Measurements from ENCODE around the gene KLF12. TPM values are rescaled to one million over a fixed set of nuclear protein-coding genes. Genes with fewer than 3 reads are reported as not detected.

KLF12 gene
- total RNA-seq, 1 experiment from 2014 or later = 9.7 TPM

DNA sequence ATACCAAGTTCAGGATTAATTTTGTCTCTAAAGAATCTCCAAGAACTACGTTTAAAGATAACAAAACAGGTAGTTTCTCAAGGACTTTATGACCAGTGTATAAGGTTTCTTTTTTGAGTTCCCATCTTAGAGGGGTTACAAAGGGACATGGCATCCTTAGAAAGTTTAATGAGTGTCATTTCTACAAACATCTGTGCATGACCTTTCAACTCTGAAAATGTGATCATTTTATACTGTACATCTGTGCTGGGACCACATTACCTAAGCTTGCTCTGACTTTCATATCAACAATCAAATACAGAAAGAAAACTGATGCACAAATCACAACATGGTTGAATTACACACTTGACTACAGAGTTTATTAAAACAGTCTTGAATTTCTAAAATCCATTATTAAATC is 37.1 kb downstream of the KLF12 start:
- no peak overlapping the region for H3K18ac ChIP-seq (ENCODE audit: insufficient read length, low read depth, low read length)
- no peak overlapping the region for H2BK5ac ChIP-seq (ENCODE audit: insufficient read length, low read length)
- H3K27me3 Mint-ChIP-seq (ENCODE audit: low read depth) = no peaks in the 10 kb centered on the region
- H3K4ac ChIP-seq (ENCODE audit: low read depth, low read length) = no peak overlapping the region
- no peaks in the 10 kb centered on the region for H3K27me3 ChIP-seq (ENCODE audit: insufficient read depth, low read length)
- peaks cover 10 to 15% of the 10 kb centered on the region in 2 experiments for H3K9me3 Mint-ChIP-seq
- no peak overlapping the region for H3T11ph ChIP-seq (ENCODE audit: low read length)
- no peak overlapping the region for H2AK5ac ChIP-seq (ENCODE audit: insufficient read length, low read length)
- H3K9ac ChIP-seq (ENCODE audit: extremely low read depth, insufficient read length, low read length) = no peak overlapping the region
- no peak overlapping the region for H3K27ac Mint-ChIP-seq
- peaks cover 9 to 13% (median 11%) of the 10 kb centered on the region in 3 experiments for H3K36me3 Mint-ChIP-seq (ENCODE audit: insufficient read depth in 1 of 3, low read depth in 3 of 3)
- no peak overlapping the region for H2BK15ac ChIP-seq (ENCODE audit: low read depth, low read length)
- no peaks in the 10 kb centered on the region for H3K4me1 Mint-ChIP-seq
- H2BK20ac ChIP-seq (ENCODE audit: low read depth, low read length, poor library complexity, severe bottlenecking) = no peak overlapping the region
- no peak overlapping the region for H2BK120ac ChIP-seq (ENCODE audit: low read depth, low read length, poor library complexity, severe bottlenecking)
- no peak overlapping the region for H4K91ac ChIP-seq (ENCODE audit: insufficient read length, low read depth, low read length)
- no peak overlapping the region for H3K23ac ChIP-seq (ENCODE audit: insufficient read length, low read depth, low read length)
- TF ChIP-seq, protein P1, sequence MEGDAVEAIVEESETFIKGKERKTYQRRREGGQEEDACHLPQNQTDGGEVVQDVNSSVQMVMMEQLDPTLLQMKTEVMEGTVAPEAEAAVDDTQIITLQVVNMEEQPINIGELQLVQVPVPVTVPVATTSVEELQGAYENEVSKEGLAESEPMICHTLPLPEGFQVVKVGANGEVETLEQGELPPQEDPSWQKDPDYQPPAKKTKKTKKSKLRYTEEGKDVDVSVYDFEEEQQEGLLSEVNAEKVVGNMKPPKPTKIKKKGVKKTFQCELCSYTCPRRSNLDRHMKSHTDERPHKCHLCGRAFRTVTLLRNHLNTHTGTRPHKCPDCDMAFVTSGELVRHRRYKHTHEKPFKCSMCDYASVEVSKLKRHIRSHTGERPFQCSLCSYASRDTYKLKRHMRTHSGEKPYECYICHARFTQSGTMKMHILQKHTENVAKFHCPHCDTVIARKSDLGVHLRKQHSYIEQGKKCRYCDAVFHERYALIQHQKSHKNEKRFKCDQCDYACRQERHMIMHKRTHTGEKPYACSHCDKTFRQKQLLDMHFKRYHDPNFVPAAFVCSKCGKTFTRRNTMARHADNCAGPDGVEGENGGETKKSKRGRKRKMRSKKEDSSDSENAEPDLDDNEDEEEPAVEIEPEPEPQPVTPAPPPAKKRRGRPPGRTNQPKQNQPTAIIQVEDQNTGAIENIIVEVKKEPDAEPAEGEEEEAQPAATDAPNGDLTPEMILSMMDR (conservative IDR thresholded peaks at IDR 0.05) = no peak
- no peak overlapping the region for H3K14ac ChIP-seq (ENCODE audit: insufficient read depth, low read length)
- H3K23me2 ChIP-seq (ENCODE audit: insufficient read length, low read depth, low read length, poor library complexity, severe bottlenecking) = no peaks in the 10 kb centered on the region
- H4K5ac ChIP-seq (ENCODE audit: insufficient read length, low read depth, low read length) = no peak overlapping the region
- no peaks in the 10 kb centered on the region for H4K20me1 ChIP-seq (ENCODE audit: control insufficient read depth, insufficient read depth, insufficient read length)
- no CpG with 5 or more reads among the region's 1 CpG for WGBS (ENCODE audit: extremely low coverage, insufficient read length, low lambda C conversion rate)
- H3K9me3 ChIP-seq (ENCODE audit: control insufficient read depth, low read depth, low read length) = no peaks in the 10 kb centered on the region
- DNase-seq = no peak
- H3K4me2 ChIP-seq (ENCODE audit: insufficient read depth, insufficient read length, low read length) = no peak overlapping the region
- H3K4me1 ChIP-seq (ENCODE audit: insufficient read depth, low read length) = no peaks in the 10 kb centered on the region
- no peak overlapping the region for H2BK12ac ChIP-seq (ENCODE audit: insufficient read length, low read depth, low read length)
- H3K4me3 Mint-ChIP-seq = no peak overlapping the region
- no peak overlapping the region for H2AFZ ChIP-seq (ENCODE audit: low read length)
- no peaks in the 10 kb centered on the region for H3K79me1 ChIP-seq (ENCODE audit: insufficient read depth, low read depth, low read length, poor library complexity, severe bottlenecking)
- no peaks in the 10 kb centered on the region; the same call in 1 of the 2 replicates for H3K79me2 ChIP-seq (ENCODE audit: insufficient read depth, low read length)
- H3K56ac ChIP-seq (ENCODE audit: insufficient read length, low read depth, low read length) = no peak overlapping the region
- H3K27ac ChIP-seq (ENCODE audit: insufficient read length, low read depth, low read length) = no peak overlapping the region
- H4K8ac ChIP-seq (replicated peaks; ENCODE audit: insufficient read length, low read depth, low read length) = no peak overlapping the region

All from H9 (cell line).